Thymus (tissue), 11 donors: ENCODE measurements around the gene TFDP1. TPM values are rescaled to one million over a fixed set of nuclear protein-coding genes. Genes with fewer than 3 reads are reported as not detected.

Experiments used
- DNase-seq, 9 donors: peaks; one replicate each; pipeline ENCODE4 v3.0.0-alpha.2; 2013; ENCODE audit warnings: low spot score in 9 of 9, low read depth in 6 of 9, missing footprints in 1 of 9
- H3K27ac ChIP-seq, 2 donors: one replicate each; pipeline ENCODE4 v1.5.1; 2013; ENCODE audit warnings: control low read depth in 1 of 2, low read depth in 1 of 2, low read length in 1 of 2, mild to moderate bottlenecking in 1 of 2, moderate library complexity in 1 of 2
- H3K27me3 ChIP-seq, 2 donors: one replicate each; pipeline ENCODE4 v1.5.1; 2013; ENCODE audit warnings: low read length in 1 of 2; ENCODE audit not compliant: control insufficient read depth in 2 of 2, insufficient read depth in 1 of 2
- H3K36me3 ChIP-seq, 2 donors: one replicate each; pipeline ENCODE4 v1.5.1; 2013; ENCODE audit warnings: low read length in 1 of 2, mild to moderate bottlenecking in 1 of 2, moderate library complexity in 1 of 2; ENCODE audit not compliant: control insufficient read depth in 2 of 2, insufficient read depth in 2 of 2
- H3K4me1 ChIP-seq, 2 donors: one replicate each; pipeline ENCODE4 v1.5.1; 2013; ENCODE audit warnings: low read length in 2 of 2; ENCODE audit not compliant: control insufficient read depth in 2 of 2, insufficient read depth in 2 of 2
- H3K4me3 ChIP-seq, 2 donors: one replicate each; pipeline ENCODE4 v1.5.1; 2013; ENCODE audit warnings: low read length in 2 of 2, control low read depth in 1 of 2, mild to moderate bottlenecking in 1 of 2
- H3K9me3 ChIP-seq, 2 donors: one replicate each; pipeline ENCODE4 v1.5.1; 2013; ENCODE audit warnings: low read length in 1 of 2, mild to moderate bottlenecking in 1 of 2; ENCODE audit not compliant: control insufficient read depth in 2 of 2, insufficient read depth in 1 of 2
- WGBS: extraction: QIAGEN DNeasy Blood & Tissue Kit; methylation state at CpG from one replicate; pipeline ENCODE4 v1.1.7; 2013; 5-methylcytosine and 5-hydroxymethylcytosine counted together
- polyA plus RNA-seq: library from polyadenylated mRNA; stranded (reverse); fragments of 200-250 nt; gene quantifications from one replicate; pipeline ENCODE4 v1.2.3, GENCODE V29; 2013
- total RNA-seq: library from RNA; stranded (reverse); fragments of 120-200 nt; gene quantifications from one replicate; pipeline ENCODE4 v1.2.4, GENCODE V29; 2013
- donor health status: healthy.

TFDP1 gene
- total and polyA plus RNA-seq, 2 donors = 30.0 to 46.3 TPM

DNA sequence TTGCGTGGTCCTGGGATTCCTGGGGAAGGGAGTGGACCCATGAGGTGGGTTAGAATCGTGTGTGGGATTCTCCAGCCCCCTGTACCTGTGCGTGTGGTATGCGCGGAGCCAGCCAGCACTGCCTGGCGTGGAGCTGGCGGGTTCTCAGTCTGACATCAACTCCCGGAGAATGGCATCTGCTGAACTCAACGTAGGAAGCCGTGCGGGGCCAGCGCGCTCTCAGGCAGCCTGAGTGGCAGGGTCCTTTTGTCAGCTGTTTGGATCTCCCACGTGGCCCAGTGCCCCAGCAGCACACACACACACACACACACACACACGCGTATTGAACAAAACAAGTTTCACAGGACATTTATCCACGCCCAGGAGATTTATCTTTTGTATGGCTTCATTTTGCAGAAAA lies 45.3 kb downstream of the TFDP1 start:
- Histone ChIP-seq H3K27ac (no peak overlapping the region), H3K36me3 (peaks cover 49 to 65% of the 10 kb centered on the region in 2 donors), H3K27me3 (no peaks in the 10 kb centered on the region), H3K9me3 (no peaks in the 10 kb centered on the region), H3K4me3 (no peak overlapping the region), H3K4me1 (peaks cover 0 to 12% of the 10 kb centered on the region in 2 donors)
- WGBS = 98% methylated on average over 17 of the region's 17 CpGs
- DNase-seq = no peak

DNA sequence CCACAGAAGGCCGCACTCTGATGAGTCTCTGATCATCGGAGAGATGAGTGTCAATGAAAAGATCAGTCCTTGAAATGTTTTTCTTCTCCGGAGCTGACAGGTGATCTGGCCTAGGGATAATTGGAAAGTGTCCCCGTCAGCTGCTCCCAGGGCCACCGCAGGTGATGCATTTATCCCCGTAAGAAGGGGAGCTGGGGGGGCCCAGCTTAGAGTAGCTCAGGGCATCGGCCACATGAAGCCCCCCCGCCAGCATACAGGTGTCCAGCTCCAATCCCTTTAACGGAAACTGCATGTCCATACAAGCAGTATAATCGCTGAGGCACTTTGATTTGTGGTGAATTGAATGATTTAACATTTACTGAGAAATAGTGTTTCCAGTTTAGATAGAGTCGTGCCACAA lies 45.7 kb downstream of the TFDP1 start:
- DNase-seq = no peak

DNA sequence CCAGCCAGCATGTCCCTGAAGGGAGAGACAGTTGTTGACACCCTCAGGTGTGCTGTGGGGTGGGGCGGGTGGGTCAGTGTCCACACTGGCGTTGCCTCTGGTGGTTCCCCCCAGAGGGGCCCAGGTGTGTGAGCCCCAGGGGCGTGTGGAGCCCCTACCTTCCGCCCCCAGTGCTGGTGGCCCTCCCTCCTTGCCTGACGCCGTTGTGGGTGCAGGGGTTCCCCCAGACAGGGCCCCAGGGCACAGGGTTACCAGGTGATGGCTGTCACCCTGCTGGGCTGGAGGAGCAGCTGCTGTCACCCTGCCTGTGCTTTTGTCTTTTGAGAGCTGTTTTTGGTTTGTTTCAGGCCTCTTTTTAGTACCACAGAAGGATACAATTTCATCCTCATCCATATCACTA lies 46.3 kb downstream of the TFDP1 start:
- DNase-seq = no peak
- no peaks in the 10 kb centered on the region for H3K9me3 ChIP-seq
- 86% methylated on average over 6 of the region's 6 CpGs for WGBS
- H3K27me3 ChIP-seq = no peaks in the 10 kb centered on the region
- peaks cover 0 to 16% of the 10 kb centered on the region in 2 donors for H3K4me1 ChIP-seq
- H3K27ac ChIP-seq = no peak overlapping the region
- H3K36me3 ChIP-seq = peaks cover 59 to 71% of the 10 kb centered on the region in 2 donors
- H3K4me3 ChIP-seq = no peak overlapping the region

More for the DNA sequence above, 45.7 kb downstream of the TFDP1 start:
- Histone ChIP-seq H3K9me3 (no peaks in the 10 kb centered on the region), H3K4me1 (peaks cover 0 to 16% of the 10 kb centered on the region in 2 donors), H3K27me3 (no peaks in the 10 kb centered on the region), H3K4me3 (no peak overlapping the region), H3K36me3 (peaks cover 53 to 69% of the 10 kb centered on the region in 2 donors), H3K27ac (no peak overlapping the region)
- 96% methylated on average over 11 of the region's 11 CpGs for WGBS

DNA sequence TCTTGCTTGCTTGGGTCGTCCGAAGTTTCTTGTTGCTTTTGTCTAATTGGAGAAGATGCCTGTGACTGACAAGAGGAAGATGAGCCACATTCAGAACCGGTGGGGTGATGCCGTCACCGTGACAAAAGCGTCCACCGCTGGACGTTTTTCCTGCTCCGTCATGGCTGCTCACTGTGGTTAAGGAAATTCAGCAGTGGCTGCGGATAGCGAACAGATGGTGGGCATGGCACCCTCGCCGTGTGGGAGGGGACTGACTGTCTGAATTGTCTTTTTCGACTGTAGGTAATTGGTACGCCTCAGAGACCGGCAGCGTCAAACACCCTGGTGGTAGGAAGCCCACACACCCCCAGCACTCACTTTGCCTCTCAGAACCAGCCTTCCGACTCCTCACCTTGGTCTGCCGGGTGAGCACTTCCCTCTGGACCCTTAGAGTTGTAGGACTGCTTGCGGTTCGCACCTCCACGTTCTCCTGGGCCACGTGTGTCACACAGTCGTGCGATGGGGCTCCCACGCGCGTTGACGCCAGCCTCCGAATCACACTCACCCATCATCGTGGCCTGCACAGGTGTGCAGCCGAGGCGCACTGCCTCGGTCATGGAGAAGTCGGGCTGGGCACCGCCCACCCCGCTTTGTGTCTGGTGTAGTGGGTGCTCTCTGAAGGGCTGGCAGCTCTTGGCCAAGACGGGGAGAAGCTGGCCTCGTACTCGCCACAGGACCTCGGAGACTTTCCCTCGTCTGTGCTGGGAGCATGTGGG lies 47.0 kb downstream of the TFDP1 start:
- Histone ChIP-seq H3K4me3 (no peak overlapping the region), H3K9me3 (peaks cover 0 to 5% of the 10 kb centered on the region in 2 donors), H3K4me1 (peaks cover 0 to 16% of the 10 kb centered on the region in 2 donors), H3K36me3 (peaks cover 66 to 76% of the 10 kb centered on the region in 2 donors), H3K27ac (no peak overlapping the region), H3K27me3 (no peaks in the 10 kb centered on the region)
- DNase-seq = no peak
- 98% methylated on average over 42 of the region's 42 CpGs for WGBS

DNA sequence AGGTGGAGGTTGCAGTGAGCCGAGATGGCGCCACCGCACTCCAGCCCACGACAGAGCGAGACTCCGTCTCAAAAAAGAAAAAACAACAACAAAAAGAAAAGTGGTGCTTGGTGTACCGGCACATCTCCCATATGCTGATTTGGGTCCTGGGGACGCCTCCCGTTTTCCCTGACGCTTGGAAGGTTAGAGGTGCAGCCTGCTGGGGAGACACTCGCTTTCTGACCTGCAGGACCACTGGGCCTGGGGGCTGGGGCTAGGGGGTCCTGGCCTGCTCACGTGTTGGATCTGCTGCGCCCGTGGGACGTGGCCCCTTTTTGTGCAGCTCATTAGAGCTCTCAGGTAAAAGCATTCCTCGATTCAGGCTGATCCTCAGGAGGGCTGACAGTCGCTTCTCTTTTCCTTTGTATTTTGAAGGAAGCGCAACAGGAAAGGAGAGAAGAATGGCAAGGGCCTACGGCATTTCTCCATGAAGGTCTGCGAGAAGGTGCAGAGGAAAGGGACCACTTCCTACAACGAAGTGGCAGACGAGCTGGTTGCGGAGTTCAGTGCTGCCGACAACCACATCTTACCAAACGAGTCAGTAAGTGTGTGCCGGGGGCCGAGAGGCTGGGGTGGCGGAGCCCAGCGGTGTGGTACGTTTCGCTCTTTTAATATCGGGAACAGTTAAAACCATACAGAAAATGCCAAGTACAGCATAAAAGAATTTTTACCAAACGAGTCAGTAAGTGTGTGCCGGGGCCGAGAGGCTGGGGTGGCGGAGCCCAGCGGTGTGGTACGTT lies 48.3 kb downstream of the TFDP1 start:
- no peaks in the 10 kb centered on the region for H3K27me3 ChIP-seq
- H3K4me3 ChIP-seq = no peak overlapping the region
- 97% methylated on average over 38 of the region's 38 CpGs for WGBS
- H3K4me1 ChIP-seq = peaks cover 0 to 16% of the 10 kb centered on the region in 2 donors
- peaks cover 0 to 5% of the 10 kb centered on the region in 2 donors for H3K9me3 ChIP-seq
- H3K36me3 ChIP-seq = peaks cover 71 to 82% of the 10 kb centered on the region in 2 donors
- DNase-seq = no peak
- H3K27ac ChIP-seq = no peak overlapping the region

DNA sequence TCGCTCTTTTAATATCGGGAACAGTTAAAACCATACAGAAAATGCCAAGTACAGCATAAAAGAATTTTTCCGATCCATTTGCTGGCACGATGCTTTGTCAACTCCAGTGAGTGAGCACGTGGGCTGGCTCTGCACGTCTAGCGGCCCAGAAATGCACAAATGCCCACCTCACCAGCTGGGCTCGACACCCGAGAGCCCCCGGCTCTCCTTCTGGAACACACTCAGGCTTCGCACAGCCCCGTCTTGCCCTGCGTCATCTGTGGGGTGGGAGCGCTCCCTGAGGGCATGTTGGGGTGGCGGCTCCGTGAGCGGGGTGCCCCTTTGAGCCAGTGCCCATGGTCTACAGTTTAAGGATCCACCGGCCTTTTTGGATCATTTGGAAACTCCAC lies 48.9 kb downstream of the TFDP1 start:
- no peak for DNase-seq
- WGBS = 98% methylated on average over 18 of the region's 18 CpGs
- H3K27me3 ChIP-seq = no peaks in the 10 kb centered on the region
- no peak overlapping the region for H3K27ac ChIP-seq
- peaks cover 72 to 85% of the 10 kb centered on the region in 2 donors for H3K36me3 ChIP-seq
- H3K4me1 ChIP-seq = peaks cover 0 to 16% of the 10 kb centered on the region in 2 donors
- no peak overlapping the region for H3K4me3 ChIP-seq
- peaks cover 0 to 5% of the 10 kb centered on the region in 2 donors for H3K9me3 ChIP-seq

DNA sequence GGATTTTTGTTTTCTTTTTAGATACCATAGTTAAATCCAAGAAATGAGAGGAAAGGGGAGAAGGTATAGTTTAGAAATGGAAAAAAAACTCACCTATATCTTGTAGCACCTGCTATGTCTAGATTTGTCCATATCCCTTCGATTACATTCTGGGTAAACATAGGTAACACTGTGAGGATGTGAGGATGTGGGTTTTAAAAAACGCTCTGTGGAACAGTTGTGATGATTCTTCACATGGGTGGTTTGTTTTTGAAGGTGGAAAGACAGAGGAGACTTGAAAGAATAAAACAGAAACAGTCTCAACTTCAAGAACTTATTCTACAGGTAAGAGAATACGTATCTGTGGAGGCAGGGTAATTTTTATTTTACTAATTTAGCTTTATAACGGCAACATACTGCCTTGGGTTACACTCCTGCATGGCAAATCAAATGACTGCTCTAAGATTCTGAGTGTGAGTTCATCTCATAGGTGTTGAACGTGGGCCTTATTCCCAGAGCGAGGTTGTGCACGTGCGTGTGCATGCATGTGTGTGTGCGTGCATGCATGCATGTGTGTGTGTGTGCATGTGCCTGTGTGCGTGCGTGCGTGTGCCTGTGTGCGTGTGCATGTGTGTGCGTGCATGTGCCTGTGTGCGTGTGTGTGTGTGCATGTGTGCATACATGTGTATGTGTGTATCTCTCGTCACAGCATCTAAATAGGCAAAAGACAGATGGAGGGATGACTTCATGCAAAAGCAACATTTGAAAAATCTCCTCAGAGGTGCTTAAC lies 49.9 kb downstream of the TFDP1 start:
- peak in 7 of 9 donors; percentile 5 to 65 (median 25) for DNase-seq
- H3K4me3 ChIP-seq = no peak overlapping the region

DNA sequence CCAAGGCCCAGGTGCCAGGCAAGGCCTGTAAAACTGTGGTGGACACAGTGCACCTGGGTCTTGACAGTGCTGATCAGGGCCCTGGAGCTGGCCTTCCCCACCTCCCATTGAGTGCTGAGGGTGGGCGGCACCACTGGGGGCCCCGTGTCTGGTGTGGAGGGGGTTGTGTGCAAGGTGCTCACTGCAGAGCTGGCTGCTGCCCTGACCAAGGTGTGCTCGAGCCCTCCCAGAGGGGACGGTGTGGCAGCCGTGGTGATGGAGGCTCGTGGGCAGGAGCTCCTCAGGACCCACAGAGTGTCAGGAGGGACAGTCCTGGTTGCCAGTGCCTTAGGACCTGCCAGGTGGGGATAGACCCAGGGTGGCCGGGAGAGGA lies 50.5 kb downstream of the TFDP1 start:
- H3K4me3 ChIP-seq = no peak overlapping the region
- peaks cover 0 to 5% of the 10 kb centered on the region in 2 donors for H3K9me3 ChIP-seq
- peak overlapping the region in 1 of 2 donors; percentile 62 for H3K27ac ChIP-seq
- WGBS = 97% methylated on average over 7 of the region's 7 CpGs
- DNase-seq = no peak
- H3K36me3 ChIP-seq = peaks cover 72 to 89% of the 10 kb centered on the region in 2 donors
- peaks cover 0 to 16% of the 10 kb centered on the region in 2 donors for H3K4me1 ChIP-seq
- H3K27me3 ChIP-seq = no peaks in the 10 kb centered on the region

More for the DNA sequence above, 49.9 kb downstream of the TFDP1 start:
- H3K36me3 ChIP-seq = peaks cover 71 to 88% of the 10 kb centered on the region in 2 donors
- H3K27me3 ChIP-seq = no peaks in the 10 kb centered on the region
- peaks cover 0 to 16% of the 10 kb centered on the region in 2 donors for H3K4me1 ChIP-seq
- peak overlapping the region in 1 of 2 donors; percentile 62 for H3K27ac ChIP-seq
- 93% methylated on average over 16 of the region's 16 CpGs for WGBS
- H3K9me3 ChIP-seq = peaks cover 0 to 5% of the 10 kb centered on the region in 2 donors
